HEK293 (cell line): ENCODE measurements around the gene TYW1B.
"Not testable (repeated sequence)": the region's sequence is repeated elsewhere in the genome, so short reads cannot be mapped to it uniquely, and the experiment has no call there.

Source experiments
- CTCF ChIA-PET: fragments of 350-600 bp; formaldehyde crosslinking; extraction: SDS; loops from one replicate; lab custom pipeline; 2021; ENCODE audit warnings: antibody characterized with exemption; lab: Yijun Ruan, JAX
- POLR2A ChIA-PET: fragments of 300-600 bp; formaldehyde crosslinking; extraction: SDS; loops from one replicate; lab custom pipeline; 2020; ENCODE audit warnings: antibody characterized with exemption, inconsistent platforms; lab: Yijun Ruan, JAX
- H3K27ac ChIP-seq: fragments of 200-500 bp; sonication (Bioruptor generic); 2 replicates; pipeline ENCODE4 v1.5.1; 2014; ENCODE audit warnings: low read depth, low read length, control low read depth, inconsistent platforms; ENCODE audit errors: extremely low read depth
- H3K36me3 ChIP-seq, 2 experiments: fragments of 200-500 bp in 1 of 2; sonication (Bioruptor generic) in 1 of 2; 1 replicate in 1 of 2; 2 replicates in 1 of 2; pipeline ENCODE4 v1.5.1; 2014 to 2017; ENCODE audit warnings: inconsistent platforms in 2 of 2, low read length in 2 of 2; ENCODE audit not compliant: control insufficient read depth in 2 of 2, insufficient read depth in 1 of 2
- H3K4me1 ChIP-seq: fragments of 200-500 bp; sonication (Bioruptor generic); 2 replicates; pipeline ENCODE4 v1.5.1; 2014; ENCODE audit warnings: mild to moderate bottlenecking, low read length, inconsistent platforms; ENCODE audit not compliant: control insufficient read depth, insufficient read depth
- H3K4me3 ChIP-seq: 2 replicates; pipeline ENCODE4 v1.5.1; 2011; ENCODE audit warnings: low read depth, mild to moderate bottlenecking, control low read depth, low read length, moderate library complexity
- H3K9me3 ChIP-seq: fragments of 200-500 bp; sonication (Bioruptor generic); 2 replicates; pipeline ENCODE4 v1.5.1; 2014; ENCODE audit warnings: low read depth, low read length, inconsistent platforms; ENCODE audit not compliant: control insufficient read depth, insufficient read depth
- REST ChIP-seq: fragments of 450-650 bp; formaldehyde crosslinking; IDR thresholded peaks from 2 replicates; pipeline ENCODE4 v1.5.1; 2016; ENCODE audit warnings: missing biosample characterization, missing genetic modification characterization
- ZBTB17 ChIP-seq: fragments of 450-650 bp; formaldehyde crosslinking; IDR thresholded peaks from 2 replicates; pipeline ENCODE4 v1.5.1; 2016; ENCODE audit warnings: missing biosample characterization, missing genetic modification characterization
- ZNF366 ChIP-seq: fragments of 450-650 bp; formaldehyde crosslinking; conservative IDR thresholded peaks from 2 replicates; pipeline ENCODE4 v1.5.1; 2016; ENCODE audit warnings: missing biosample characterization, missing genetic modification characterization
- ZNF843 ChIP-seq: fragments of 450-650 bp; formaldehyde crosslinking; IDR thresholded peaks from 2 replicates; pipeline ENCODE4 v1.5.1; 2016; ENCODE audit warnings: missing biosample characterization, missing genetic modification characterization

Gene TYW1B

GRCh38 chr7:72607988-72608387 lies 220.0 kb downstream of the TYW1B start:
- H3K4me3 ChIP-seq, H3K9me3 ChIP-seq, CTCF ChIA-PET, H3K4me1 ChIP-seq, POLR2A ChIA-PET, H3K36me3 ChIP-seq, H3K27ac ChIP-seq: not testable (repeated sequence)

DNA sequence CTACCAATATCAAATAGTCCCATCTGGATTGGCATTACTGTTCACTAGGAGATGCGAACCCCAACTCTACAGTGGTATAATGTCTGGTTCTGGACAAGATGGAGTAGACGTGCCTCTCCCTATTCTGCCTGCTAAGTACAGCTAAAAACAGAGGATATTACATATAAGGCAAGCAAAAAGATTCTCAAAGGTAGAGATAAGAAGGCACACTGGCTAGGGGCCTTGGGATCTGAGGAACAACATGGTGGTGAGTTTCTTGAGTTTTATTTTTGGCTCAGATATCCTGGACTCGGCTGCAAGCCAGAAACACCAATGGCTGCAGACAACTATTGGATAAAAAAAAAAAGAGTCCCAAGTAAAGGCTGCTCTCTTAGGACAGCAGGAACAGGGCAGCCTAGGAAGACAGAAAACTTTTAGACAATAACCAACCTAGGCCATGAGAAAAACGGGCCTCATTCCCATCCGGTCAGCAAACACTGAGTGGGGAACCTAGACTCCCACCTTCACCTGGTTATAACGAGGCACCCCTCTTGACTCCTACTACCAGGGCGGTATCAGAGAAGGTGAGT lies 222.1 kb downstream of the TYW1B start:
- H3K4me3 ChIP-seq: not testable (repeated sequence)

GRCh38 chr7:72604771-72605611 lies 223.0 kb downstream of the TYW1B start:
- POLR2A ChIA-PET, H3K4me3 ChIP-seq, H3K27ac ChIP-seq, H3K9me3 ChIP-seq, H3K4me1 ChIP-seq, H3K36me3 ChIP-seq, CTCF ChIA-PET: not testable (repeated sequence)

More for the DNA sequence above, 222.1 kb downstream of the TYW1B start:
- H3K36me3 ChIP-seq, H3K4me1 ChIP-seq, H3K9me3 ChIP-seq, H3K27ac ChIP-seq, CTCF ChIA-PET, POLR2A ChIA-PET: not testable (repeated sequence)

GRCh38 chr7:72603476-72603875 lies 224.5 kb downstream of the TYW1B start:
- POLR2A ChIA-PET, CTCF ChIA-PET, H3K27ac ChIP-seq, H3K4me3 ChIP-seq, H3K9me3 ChIP-seq, H3K36me3 ChIP-seq, H3K4me1 ChIP-seq: not testable (repeated sequence)

- Histone ChIP-seq H3K4me3 (no peak overlapping the region), H3K9me3 (no peaks in the 10 kb centered on the region), H3K27ac (no peak overlapping the region), H3K4me1 (no peaks in the 10 kb centered on the region), H3K36me3 (no peaks in the 10 kb centered on the region)
- CTCF ChIA-PET: no interaction called here
- TF ChIP-seq REST (tag by site-specific recombination) (no peak), ZNF843 (tag by site-specific recombination) (no peak), ZNF366 (tag by site-specific recombination) (peak; percentile 93), ZBTB17 (tag by site-specific recombination) (peak; percentile 57)
- POLR2A ChIA-PET: no interaction called here
Measured at GRCh38 chr7:72603073-72603472, 224.9 kb downstream of the TYW1B start.

GRCh38 chr7:72601683-72602082 lies 226.3 kb downstream of the TYW1B start:
- H3K9me3 ChIP-seq, H3K4me3 ChIP-seq, H3K4me1 ChIP-seq, CTCF ChIA-PET, H3K36me3 ChIP-seq, POLR2A ChIA-PET, H3K27ac ChIP-seq: not testable (repeated sequence)

GRCh38 chr7:72590023-72590422 lies 238.0 kb downstream of the TYW1B start:
- H3K4me3 ChIP-seq, H3K9me3 ChIP-seq, H3K36me3 ChIP-seq, POLR2A ChIA-PET, H3K27ac ChIP-seq, H3K4me1 ChIP-seq: not testable (repeated sequence)
- CTCF ChIA-PET: interaction anchor here (0.6 kb wide), 1 partner anchor 128 kb away, joined by 6 read pairs; no protein-coding TSS in a partner anchor

DNA sequence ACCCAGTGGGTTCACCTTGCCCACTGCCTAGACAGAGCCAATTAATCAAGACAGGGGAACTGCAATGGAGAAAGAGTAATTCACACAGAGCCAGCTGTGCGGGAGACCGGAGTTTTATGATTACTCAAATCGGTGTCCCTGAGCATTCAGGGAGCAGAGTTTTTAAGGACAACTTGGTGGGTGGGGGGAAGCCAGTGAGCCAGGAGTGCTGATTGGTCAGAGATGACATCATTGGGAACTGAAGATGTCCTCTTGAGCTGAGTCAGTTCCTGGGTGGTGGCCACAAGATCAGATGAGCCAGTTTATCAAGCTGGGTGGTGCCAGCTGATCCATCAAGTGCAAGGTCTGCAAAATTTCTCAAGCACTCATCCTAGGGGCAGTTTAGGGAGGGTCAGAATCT lies 240.7 kb downstream of the TYW1B start:
- POLR2A ChIA-PET, H3K36me3 ChIP-seq, H3K27ac ChIP-seq, H3K4me3 ChIP-seq, H3K9me3 ChIP-seq, H3K4me1 ChIP-seq: not testable (repeated sequence)
- CTCF ChIA-PET: interaction anchor here (0.6 kb wide), 1 partner anchor 15 kb away, joined by 3 read pairs; no protein-coding TSS in a partner anchor

- H3K36me3 ChIP-seq, H3K9me3 ChIP-seq, H3K4me3 ChIP-seq, POLR2A ChIA-PET, CTCF ChIA-PET, H3K4me1 ChIP-seq, H3K27ac ChIP-seq: not testable (repeated sequence)
Measured at GRCh38 chr7:72584576-72584975, 243.4 kb downstream of the TYW1B start.
